ENCODE measurements around the gene AMOTL1.

AMOTL1 gene

GRCh38 chr11:94734563-94735275 is 33.4 kb upstream of the AMOTL1 start:
- H3K27me3 Mint-ChIP-seq = peaks cover 24% of the 10 kb centered on the region
- no peak for ATAC-seq (replicated peaks; ENCODE audit: extremely low read depth, poor library complexity, severe bottlenecking)

GRCh38 chr11:94735907-94736306 is 32.2 kb upstream of the AMOTL1 start:
- Mint-ChIP-seq H3K4me1 (peaks cover 2% of the 10 kb centered on the region), H3K4me3 (no peak overlapping the region)
- DNase-seq (ENCODE audit: low spot score in 2 of 2) = no peak

More at GRCh38 chr11:94734563-94735275, 33.4 kb upstream of the AMOTL1 start:
- no peak overlapping the region for H3K27ac Mint-ChIP-seq (ENCODE audit: low read depth)
- H3K4me1 Mint-ChIP-seq = no peaks in the 10 kb centered on the region
- H3K36me3 Mint-ChIP-seq (ENCODE audit: insufficient read depth) = peaks cover 2% of the 10 kb centered on the region
- no peaks in the 10 kb centered on the region for H3K9me3 Mint-ChIP-seq
- H3K4me3 Mint-ChIP-seq = no peak overlapping the region
- no peak for DNase-seq (ENCODE audit: low spot score in 2 of 2)

GRCh38 chr11:94737171-94737611 is 31.0 kb upstream of the AMOTL1 start:
- no peak overlapping the region for H3K27ac Mint-ChIP-seq (ENCODE audit: low read depth)
- ATAC-seq (replicated peaks; ENCODE audit: extremely low read depth, poor library complexity, severe bottlenecking) = no peak
- H3K4me3 Mint-ChIP-seq = no peak overlapping the region
- peaks cover 2% of the 10 kb centered on the region for H3K36me3 Mint-ChIP-seq (ENCODE audit: insufficient read depth)
- no peak for DNase-seq (ENCODE audit: low spot score in 2 of 2)
- H3K9me3 Mint-ChIP-seq = no peaks in the 10 kb centered on the region
- peaks cover 24% of the 10 kb centered on the region for H3K27me3 Mint-ChIP-seq
- peaks cover 5% of the 10 kb centered on the region for H3K4me1 Mint-ChIP-seq

More at GRCh38 chr11:94735907-94736306, 32.2 kb upstream of the AMOTL1 start:
- Mint-ChIP-seq H3K27ac (ENCODE audit: low read depth) (no peak overlapping the region), H3K9me3 (no peaks in the 10 kb centered on the region), H3K27me3 (peaks cover 24% of the 10 kb centered on the region), H3K36me3 (ENCODE audit: insufficient read depth) (peaks cover 2% of the 10 kb centered on the region)
- ATAC-seq (replicated peaks; ENCODE audit: extremely low read depth, poor library complexity, severe bottlenecking) = no peak

DNA sequence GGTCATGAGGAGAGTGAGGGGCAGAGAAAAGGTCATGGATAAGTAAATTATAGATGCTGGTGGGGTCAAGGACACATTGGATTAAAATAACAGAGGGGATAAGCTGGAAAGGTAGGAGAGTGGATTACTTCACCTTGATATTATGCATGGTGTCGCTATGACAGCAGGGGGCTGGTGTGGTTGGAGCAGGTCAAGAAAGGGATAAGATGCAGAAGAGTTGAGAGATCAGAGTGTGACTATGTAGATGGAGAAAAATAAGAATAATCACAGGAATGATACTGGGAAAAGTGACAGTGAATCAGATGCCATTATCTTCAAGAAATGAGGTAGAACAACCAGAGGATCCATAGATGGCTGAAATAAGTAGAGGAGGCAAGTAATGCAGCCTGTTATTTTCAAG is 29.4 kb upstream of the AMOTL1 start:
- Mint-ChIP-seq H3K4me3 (no peak overlapping the region), H3K9me3 (no peaks in the 10 kb centered on the region), H3K27ac (ENCODE audit: low read depth) (no peak overlapping the region), H3K36me3 (ENCODE audit: insufficient read depth) (peaks cover 2% of the 10 kb centered on the region), H3K4me1 (peaks cover 5% of the 10 kb centered on the region), H3K27me3 (peaks cover 11% of the 10 kb centered on the region)
- ATAC-seq (replicated peaks; ENCODE audit: extremely low read depth, poor library complexity, severe bottlenecking) (no peak), DNase-seq (ENCODE audit: low spot score in 2 of 2) (no peak)

GRCh38 chr11:94739331-94739730 is 28.8 kb upstream of the AMOTL1 start:
- Mint-ChIP-seq H3K27ac (ENCODE audit: low read depth) (no peak overlapping the region), H3K4me3 (no peak overlapping the region), H3K4me1 (peaks cover 5% of the 10 kb centered on the region), H3K9me3 (no peaks in the 10 kb centered on the region), H3K27me3 (peaks cover 11% of the 10 kb centered on the region), H3K36me3 (ENCODE audit: insufficient read depth) (peaks cover 2% of the 10 kb centered on the region)
- DNase-seq (ENCODE audit: low spot score in 2 of 2) (no peak), ATAC-seq (replicated peaks; ENCODE audit: extremely low read depth, poor library complexity, severe bottlenecking) (no peak)

- Mint-ChIP-seq H3K4me3 (no peak overlapping the region), H3K27me3 (peaks cover 11% of the 10 kb centered on the region), H3K36me3 (ENCODE audit: insufficient read depth) (no peaks in the 10 kb centered on the region), H3K4me1 (peaks cover 5% of the 10 kb centered on the region), H3K27ac (ENCODE audit: low read depth) (no peak overlapping the region), H3K9me3 (no peaks in the 10 kb centered on the region)
- ATAC-seq (replicated peaks; ENCODE audit: extremely low read depth, poor library complexity, severe bottlenecking) (no peak), DNase-seq (ENCODE audit: low spot score in 2 of 2) (no peak)
These were observed 27.8 kb upstream of the AMOTL1 start for GRCh38 chr11:94740083-94741021.

DNA sequence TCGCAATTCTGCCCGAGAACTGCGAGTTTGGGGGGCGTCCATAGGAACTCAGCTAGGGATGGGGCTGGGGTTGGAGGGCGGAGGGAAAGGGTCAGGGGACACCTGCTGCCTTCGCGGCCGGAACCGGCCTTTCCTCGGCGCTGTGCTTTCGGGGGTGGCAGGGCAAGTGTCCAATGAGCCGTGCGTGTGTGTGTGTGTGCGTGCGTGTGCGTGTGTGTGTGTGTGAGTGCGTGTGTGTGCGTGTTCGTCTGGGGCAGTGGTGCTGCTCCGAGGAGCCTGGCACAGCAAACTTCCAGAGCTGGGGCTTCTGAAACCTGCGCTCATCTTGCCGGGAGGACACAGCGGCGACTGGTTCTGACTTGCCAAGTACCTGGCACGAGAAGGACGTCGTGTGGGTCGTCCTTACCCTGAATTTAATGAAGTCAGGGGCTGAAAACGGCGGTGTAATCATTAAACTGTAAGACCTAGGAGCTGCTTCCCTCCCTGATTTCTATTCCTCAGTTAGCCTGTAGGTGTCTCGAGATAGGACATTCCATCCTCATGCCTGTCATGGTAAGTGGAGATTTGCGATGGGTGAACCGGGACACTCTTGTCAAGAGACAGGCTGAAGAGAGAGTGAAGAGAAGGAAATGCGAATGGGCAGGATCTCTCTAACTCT is 27.0 kb upstream of the AMOTL1 start:
- Mint-ChIP-seq H3K27me3 (peaks cover 10% of the 10 kb centered on the region), H3K27ac (ENCODE audit: low read depth) (no peak overlapping the region), H3K4me3 (no peak overlapping the region), H3K36me3 (ENCODE audit: insufficient read depth) (no peaks in the 10 kb centered on the region), H3K4me1 (peaks cover 5% of the 10 kb centered on the region), H3K9me3 (no peaks in the 10 kb centered on the region)
- ATAC-seq (replicated peaks; ENCODE audit: extremely low read depth, poor library complexity, severe bottlenecking) = no peak
- no peak for DNase-seq (ENCODE audit: low spot score in 2 of 2)

DNA sequence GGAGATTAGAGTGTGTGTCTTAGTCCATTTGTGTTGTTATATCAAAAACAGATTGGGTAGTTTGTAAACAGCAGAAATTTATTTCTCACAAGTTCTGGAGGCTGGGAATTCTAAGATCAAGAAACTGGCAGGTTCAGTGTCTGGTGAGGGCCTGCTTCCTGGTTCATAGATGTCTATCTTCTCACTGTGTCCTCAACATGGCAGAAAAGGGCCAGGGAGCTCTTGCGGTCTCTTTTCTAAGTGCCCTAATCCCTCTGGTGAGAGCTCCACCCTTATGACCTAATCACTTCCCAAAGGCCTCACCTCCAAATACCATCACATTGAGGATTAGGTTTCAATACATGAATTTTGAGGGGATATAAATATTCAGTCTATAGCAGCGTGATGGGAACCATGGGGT is 25.5 kb upstream of the AMOTL1 start:
- H3K36me3 Mint-ChIP-seq (ENCODE audit: insufficient read depth) = no peaks in the 10 kb centered on the region
- ATAC-seq (replicated peaks; ENCODE audit: extremely low read depth, poor library complexity, severe bottlenecking) (no peak), DNase-seq (ENCODE audit: low spot score in 2 of 2) (no peak)
- no peaks in the 10 kb centered on the region for H3K9me3 Mint-ChIP-seq
- H3K27ac Mint-ChIP-seq (ENCODE audit: low read depth) = no peak overlapping the region
- peaks cover 5% of the 10 kb centered on the region for H3K4me1 Mint-ChIP-seq
- no peak overlapping the region for H3K4me3 Mint-ChIP-seq
- H3K27me3 Mint-ChIP-seq = peaks cover 20% of the 10 kb centered on the region

DNA sequence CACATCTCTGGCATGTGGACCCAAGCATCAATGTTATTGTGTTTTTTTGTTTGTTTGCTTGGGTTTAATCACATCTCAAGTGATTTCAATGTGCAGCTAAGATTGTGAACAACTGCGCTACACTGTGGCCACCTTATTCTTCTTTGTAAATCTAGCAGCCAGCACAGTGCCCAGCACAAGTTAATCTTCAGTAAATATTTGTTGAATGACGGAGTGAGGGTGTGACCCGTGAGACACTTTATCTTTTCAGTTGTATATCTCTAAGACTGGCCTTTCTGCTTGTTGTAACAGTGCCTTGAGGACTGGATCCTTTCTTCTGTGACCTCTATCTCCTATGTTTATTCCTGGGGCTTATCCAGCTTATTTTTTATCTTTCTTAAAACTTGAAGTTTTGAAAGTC is 21.4 kb upstream of the AMOTL1 start:
- H3K36me3 Mint-ChIP-seq (ENCODE audit: insufficient read depth) = no peaks in the 10 kb centered on the region
- H3K9me3 Mint-ChIP-seq = no peaks in the 10 kb centered on the region
- H3K4me3 Mint-ChIP-seq = no peak overlapping the region
- no peaks in the 10 kb centered on the region for H3K4me1 Mint-ChIP-seq
- no peak for ATAC-seq (replicated peaks; ENCODE audit: extremely low read depth, poor library complexity, severe bottlenecking)
- peaks cover 44% of the 10 kb centered on the region for H3K27me3 Mint-ChIP-seq
- no peak overlapping the region for H3K27ac Mint-ChIP-seq (ENCODE audit: low read depth)
- DNase-seq (ENCODE audit: low spot score in 2 of 2) = no peak

DNA sequence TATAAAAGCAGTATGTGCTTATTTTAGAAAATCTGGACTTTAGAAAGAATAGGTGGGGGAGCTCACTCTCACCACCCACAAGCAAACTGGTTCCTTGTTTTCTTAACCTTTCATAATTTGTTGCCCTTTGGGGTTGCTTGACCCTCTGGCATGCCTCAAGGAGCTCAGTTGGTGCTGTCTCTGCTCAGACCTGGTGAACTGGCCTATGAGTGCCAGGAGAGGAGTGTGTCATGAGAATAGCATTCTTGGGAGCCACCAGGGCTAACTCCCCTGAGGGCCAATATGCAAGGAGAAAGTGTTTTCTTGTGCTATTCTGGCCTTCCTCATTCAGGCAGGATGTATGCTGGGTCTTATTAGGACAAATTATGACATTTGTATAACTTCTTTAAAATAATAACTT is 21.0 kb upstream of the AMOTL1 start:
- Mint-ChIP-seq H3K9me3 (no peaks in the 10 kb centered on the region), H3K27me3 (peaks cover 49% of the 10 kb centered on the region), H3K27ac (ENCODE audit: low read depth) (no peak overlapping the region), H3K4me1 (no peaks in the 10 kb centered on the region), H3K4me3 (no peak overlapping the region), H3K36me3 (ENCODE audit: insufficient read depth) (no peaks in the 10 kb centered on the region)
- no peak for ATAC-seq (replicated peaks; ENCODE audit: extremely low read depth, poor library complexity, severe bottlenecking)
- DNase-seq (ENCODE audit: low spot score in 2 of 2) = no peak

DNA sequence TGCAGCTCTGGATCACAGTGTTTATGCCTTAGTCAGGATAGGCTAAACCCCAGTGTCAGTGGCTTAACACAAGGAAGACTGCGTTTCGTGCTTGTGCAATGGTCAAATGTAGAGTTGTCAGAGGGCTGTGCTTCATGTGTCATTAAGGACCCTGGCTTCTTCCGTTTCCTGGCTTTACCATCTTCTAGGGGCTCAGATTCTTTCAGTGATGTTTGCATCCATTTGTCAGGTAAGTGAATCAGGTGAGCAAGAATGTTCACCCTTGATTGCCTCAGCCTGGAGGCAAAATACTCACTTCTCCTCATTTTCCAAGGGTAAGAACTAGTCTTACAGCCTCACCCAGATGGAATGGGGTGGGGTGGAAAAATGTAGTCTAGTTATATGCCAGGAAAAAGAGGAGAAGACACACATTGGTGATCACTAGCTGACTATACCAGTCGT is 20.5 kb upstream of the AMOTL1 start:
- DNase-seq (ENCODE audit: low spot score in 2 of 2) = no peak
- no peaks in the 10 kb centered on the region for H3K4me1 Mint-ChIP-seq
- H3K36me3 Mint-ChIP-seq (ENCODE audit: insufficient read depth) = no peaks in the 10 kb centered on the region
- no peak overlapping the region for H3K27ac Mint-ChIP-seq (ENCODE audit: low read depth)
- H3K27me3 Mint-ChIP-seq = peaks cover 53% of the 10 kb centered on the region
- H3K9me3 Mint-ChIP-seq = no peaks in the 10 kb centered on the region
- no peak overlapping the region for H3K4me3 Mint-ChIP-seq
- ATAC-seq (replicated peaks; ENCODE audit: extremely low read depth, poor library complexity, severe bottlenecking) = no peak

DNA sequence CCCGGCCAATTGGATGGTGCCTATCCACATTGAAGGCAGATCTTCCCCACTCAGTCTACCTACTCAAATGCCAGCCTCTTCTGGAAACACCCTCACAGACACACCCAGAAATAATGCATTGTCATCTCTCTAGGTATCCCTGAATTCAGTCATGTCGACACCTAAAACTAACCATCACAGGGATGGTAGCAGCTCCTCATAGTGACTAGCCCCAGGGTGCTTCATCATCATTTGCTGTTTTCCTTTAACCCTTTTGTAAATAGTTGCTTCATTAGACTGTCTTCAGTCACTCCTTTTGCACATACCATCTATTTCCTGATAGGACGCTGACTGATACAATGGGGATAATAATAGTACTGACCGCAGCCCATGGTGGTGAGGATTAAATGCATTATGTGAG is 18.8 kb upstream of the AMOTL1 start:
- no peak overlapping the region for H3K4me3 Mint-ChIP-seq
- no peaks in the 10 kb centered on the region for H3K4me1 Mint-ChIP-seq
- no peak for DNase-seq (ENCODE audit: low spot score in 2 of 2)
- H3K27me3 Mint-ChIP-seq = peaks cover 70% of the 10 kb centered on the region
- H3K36me3 Mint-ChIP-seq (ENCODE audit: insufficient read depth) = no peaks in the 10 kb centered on the region
- H3K27ac Mint-ChIP-seq (ENCODE audit: low read depth) = no peak overlapping the region
- no peaks in the 10 kb centered on the region for H3K9me3 Mint-ChIP-seq
- ATAC-seq (replicated peaks; ENCODE audit: extremely low read depth, poor library complexity, severe bottlenecking) = no peak
